ENCODE data around the gene NPLOC4.

The NPLOC4 gene

DNA sequence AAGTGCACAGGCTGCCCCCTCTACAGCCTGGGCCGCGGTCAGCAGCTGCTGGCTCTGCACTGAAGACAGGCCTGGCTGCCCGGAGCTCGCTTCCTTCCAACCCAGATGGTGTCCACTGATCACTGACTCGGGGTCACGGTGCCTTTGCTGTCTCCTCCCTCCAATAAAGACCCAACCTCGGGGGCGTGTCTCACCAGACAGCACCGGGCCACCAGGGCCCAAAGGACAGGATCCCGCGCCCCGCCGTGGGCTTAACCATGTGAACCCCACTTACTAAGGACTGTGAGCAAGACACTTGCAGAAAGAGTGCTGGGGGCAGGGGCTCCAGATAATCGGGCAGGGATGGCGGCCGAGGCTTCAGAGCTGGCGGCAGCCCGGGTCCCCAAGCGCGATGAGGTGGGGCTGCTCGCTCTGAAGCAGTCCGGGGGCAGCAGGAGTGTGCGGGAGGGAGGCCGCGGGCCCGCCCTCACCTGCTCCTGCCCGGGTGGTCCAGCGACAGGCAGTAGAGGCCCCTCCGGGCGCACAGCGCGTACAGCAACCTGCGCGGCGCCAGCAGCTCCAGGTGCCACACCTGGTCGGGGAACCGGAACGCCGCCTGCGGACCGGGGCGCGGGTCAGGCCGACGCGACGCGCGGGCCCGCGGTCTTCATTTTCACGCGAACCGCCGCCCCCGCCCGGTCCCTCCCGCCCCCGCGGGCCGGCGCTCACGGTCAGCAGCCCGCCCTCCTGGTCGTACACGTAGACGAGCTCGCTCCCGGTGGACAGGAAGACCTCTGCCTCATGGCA is 85.3 kb downstream of the NPLOC4 start:
- no peak for DNase-seq (ENCODE audit: extremely low read depth, low read depth)
- TF ChIP-seq, protein P1, sequence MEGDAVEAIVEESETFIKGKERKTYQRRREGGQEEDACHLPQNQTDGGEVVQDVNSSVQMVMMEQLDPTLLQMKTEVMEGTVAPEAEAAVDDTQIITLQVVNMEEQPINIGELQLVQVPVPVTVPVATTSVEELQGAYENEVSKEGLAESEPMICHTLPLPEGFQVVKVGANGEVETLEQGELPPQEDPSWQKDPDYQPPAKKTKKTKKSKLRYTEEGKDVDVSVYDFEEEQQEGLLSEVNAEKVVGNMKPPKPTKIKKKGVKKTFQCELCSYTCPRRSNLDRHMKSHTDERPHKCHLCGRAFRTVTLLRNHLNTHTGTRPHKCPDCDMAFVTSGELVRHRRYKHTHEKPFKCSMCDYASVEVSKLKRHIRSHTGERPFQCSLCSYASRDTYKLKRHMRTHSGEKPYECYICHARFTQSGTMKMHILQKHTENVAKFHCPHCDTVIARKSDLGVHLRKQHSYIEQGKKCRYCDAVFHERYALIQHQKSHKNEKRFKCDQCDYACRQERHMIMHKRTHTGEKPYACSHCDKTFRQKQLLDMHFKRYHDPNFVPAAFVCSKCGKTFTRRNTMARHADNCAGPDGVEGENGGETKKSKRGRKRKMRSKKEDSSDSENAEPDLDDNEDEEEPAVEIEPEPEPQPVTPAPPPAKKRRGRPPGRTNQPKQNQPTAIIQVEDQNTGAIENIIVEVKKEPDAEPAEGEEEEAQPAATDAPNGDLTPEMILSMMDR (IDR thresholded peaks at IDR 0.05; ENCODE audit: low read depth, low read length): no peak

DNA sequence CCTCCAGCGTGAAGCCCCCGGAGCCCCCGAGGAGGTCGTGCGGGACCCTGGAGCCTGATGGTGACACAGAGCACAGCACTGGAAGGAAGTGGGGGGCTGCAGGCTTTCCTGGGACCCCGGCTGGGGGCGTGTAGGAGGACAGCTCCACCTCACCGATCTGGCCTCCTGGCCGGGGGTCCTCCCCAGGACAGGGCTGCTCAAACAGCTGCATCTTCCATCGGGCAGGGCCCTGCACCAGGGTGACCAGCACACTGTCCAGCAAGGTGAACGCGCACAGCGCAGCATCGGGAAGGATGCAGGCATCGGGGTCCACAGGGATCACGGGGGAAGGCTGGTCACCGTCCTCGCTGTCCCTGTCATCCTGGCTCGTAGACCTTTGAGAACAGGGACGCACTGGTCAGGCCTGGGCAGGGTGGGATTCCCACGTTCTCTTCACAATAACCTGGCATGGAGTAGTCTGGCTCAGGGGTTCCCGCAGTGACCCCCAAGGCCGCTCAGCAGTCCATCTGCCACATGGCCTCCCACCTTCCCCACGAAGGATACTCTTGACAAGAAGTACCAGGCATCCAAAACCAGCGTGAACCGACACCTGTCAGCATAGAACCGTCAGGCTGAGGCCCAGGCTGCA is 86.0 kb downstream of the NPLOC4 start:
- no peak for DNase-seq (ENCODE audit: extremely low read depth, low read depth)
- TF ChIP-seq, protein P1 (IDR thresholded peaks at IDR 0.05; ENCODE audit: low read depth, low read length): no peak

DNA sequence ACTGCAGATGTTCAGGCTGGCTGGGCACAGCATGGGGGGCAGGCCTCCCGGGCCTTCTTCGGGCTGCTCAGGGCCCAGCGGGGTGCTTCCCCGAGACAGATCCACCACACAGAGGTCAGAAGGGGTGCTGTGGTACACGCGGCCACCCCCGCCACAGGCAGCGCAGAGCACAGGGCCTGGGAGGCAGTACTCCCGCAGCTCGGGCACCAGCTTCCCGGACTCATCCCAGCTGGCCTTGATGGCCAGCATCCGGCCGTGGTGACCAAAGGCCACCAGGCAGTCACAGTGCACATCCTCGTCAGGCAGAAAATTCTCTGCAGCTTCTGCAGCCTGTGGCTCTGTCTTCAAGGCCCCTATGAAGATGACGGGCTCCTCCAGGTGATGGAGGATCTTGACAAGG is 86.6 kb downstream of the NPLOC4 start:
- TF ChIP-seq, protein P1 (IDR thresholded peaks at IDR 0.05; ENCODE audit: low read depth, low read length): no peak
- DNase-seq (ENCODE audit: extremely low read depth, low read depth): no peak

DNA sequence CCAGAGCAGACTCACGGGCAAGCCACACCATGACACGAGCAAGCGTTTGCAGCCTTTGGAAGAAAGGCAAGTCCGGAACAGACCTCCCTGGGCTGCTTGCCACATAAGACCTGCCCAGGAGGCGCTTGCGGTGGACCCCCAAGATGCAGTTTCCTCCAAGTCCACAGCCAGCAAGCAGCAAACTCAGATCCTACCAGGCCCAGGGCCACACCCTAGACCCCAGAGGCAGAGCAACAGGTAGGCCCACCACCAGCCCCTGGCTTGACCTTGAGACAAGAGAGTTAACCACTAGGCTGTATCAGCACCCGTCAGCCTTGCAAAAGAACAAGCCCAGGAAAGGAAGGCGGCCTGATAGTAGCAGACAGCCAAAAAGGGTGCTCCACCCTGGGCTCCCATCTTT is 87.1 kb downstream of the NPLOC4 start:
- DNase-seq (ENCODE audit: extremely low read depth, low read depth): no peak
- TF ChIP-seq, protein P1 (IDR thresholded peaks at IDR 0.05; ENCODE audit: low read depth, low read length): no peak

DNA sequence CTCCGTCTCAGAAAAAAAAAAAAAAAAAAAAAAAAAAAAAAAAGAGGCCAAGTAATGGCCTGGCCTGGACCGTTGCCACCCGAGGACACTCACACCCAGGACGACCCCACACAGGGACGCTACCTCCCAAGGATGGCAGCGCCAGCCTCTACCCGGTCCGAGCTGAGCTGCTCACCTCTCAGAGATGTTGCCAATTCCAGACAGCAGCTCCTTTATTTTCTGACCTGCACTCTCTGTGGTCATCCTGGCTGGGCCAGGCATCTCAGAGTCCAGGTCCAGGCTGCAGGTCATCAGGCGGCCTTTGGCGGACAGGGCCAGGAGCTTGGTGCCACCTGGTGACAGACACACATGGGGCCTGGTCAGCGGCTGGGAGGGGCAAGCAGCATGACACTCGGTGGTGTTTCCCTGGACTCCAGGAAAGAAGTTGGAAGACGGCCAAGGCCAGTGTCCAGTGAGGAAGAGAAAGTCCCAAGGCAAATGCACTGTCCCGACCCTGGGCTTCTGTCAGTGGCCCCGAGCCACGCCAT is 87.8 kb downstream of the NPLOC4 start:
- no peak for DNase-seq (ENCODE audit: extremely low read depth, low read depth)
- TF ChIP-seq, protein P1 (IDR thresholded peaks at IDR 0.05; ENCODE audit: low read depth, low read length): no peak

DNA sequence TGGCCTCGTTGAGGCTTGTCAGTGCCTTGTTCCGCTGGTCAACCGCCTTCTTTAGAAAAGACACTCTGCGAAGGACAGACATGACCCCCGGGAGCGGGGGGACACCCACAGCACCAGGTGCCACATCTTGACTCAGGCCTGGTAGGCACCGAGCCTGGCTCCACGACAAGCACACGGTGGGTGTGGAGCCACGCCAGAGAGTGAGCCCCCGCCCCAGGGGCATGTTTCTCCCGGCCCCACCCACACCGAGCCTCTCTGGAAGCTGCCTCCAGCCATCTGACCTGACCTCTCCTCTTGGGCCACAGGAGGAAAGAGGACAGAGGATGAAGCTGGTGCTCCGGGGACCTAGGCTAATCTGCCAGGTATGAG is 89.3 kb downstream of the NPLOC4 start:
- TF ChIP-seq, protein P1 (IDR thresholded peaks at IDR 0.05; ENCODE audit: low read depth, low read length): no peak
- no peak for DNase-seq (ENCODE audit: extremely low read depth, low read depth)

DNA sequence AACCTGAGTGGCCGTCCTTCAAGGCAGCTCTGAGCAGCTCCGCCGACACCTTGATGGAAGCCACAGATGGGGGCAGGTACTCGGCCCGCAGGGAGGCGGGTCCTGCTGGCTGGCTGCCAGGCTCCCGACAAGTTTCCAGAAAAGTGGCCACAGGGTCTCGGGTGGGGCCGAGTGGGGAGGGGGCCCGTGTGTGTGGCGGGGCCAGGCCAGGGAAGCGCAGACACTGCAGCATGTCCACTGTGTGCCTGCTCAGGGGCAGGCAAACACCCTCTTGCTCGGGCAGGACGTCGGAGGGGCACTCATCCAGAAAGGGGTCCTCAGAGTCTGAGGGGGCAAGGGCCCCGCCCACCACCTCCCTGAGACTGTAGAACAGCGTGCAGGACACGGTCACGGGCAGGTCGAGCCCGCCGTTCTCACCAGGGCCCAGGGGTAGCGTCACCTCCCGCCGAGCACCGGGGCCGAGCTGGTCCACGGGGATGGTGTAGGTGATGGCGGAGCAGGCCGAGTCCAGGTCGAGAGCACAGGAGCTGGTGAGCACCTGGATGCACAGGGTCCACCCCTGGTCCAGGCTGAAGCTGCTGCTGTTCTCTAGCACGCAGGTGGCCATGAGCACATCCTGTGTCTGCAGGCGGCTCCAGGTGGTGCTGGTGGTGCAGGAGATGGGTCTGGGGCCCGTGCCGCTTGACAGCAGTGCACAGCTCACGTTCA is 89.9 kb downstream of the NPLOC4 start:
- DNase-seq (ENCODE audit: extremely low read depth, low read depth): no peak
- TF ChIP-seq, protein P1 (IDR thresholded peaks at IDR 0.05; ENCODE audit: low read depth, low read length): no peak

Measured in AG09319 (cell line).